Ovary (tissue), 9 donors: ENCODE data around the gene LYRM4. TPM values are rescaled to one million over a fixed set of nuclear protein-coding genes. Genes with fewer than 3 reads are reported as not detected.

ENCODE experiments used
- DNase-seq, 5 donors: peaks; one replicate each; pipeline ENCODE4 v3.0.0-alpha.2; 2019 to 2020
- H3K27ac ChIP-seq, 2 donors: fragments of 200-600 bp; one replicate each; pipeline versions ENCODE4 v1.5.1 to v1.8.0; 2019 to 2022
- H3K27me3 ChIP-seq: fragments of 200-600 bp; one replicate; pipeline ENCODE4 v1.8.0; 2022
- H3K36me3 ChIP-seq: fragments of 200-600 bp; sonication (generic); one replicate; pipeline ENCODE4 v1.5.1; 2019
- H3K4me1 ChIP-seq: one replicate; pipeline ENCODE4 v1.8.1; 2013; ENCODE audit warnings: mild to moderate bottlenecking, moderate library complexity; ENCODE audit not compliant: insufficient read depth
- H3K4me3 ChIP-seq: fragments of 200-600 bp; sonication (generic); one replicate; pipeline ENCODE4 v1.5.1; 2017
- H3K9me3 ChIP-seq, 2 donors: fragments of 200-600 bp in 1 of 2; sonication (generic) in 1 of 2; one replicate each; pipeline versions ENCODE4 v1.5.1 to v1.8.1; 2013 to 2019; ENCODE audit warnings: mild to moderate bottlenecking in 1 of 2, moderate library complexity in 1 of 2
- CTCF ChIP-seq, 3 donors: fragments of 450-650 bp in 2 of 3; fragments of 200-600 bp in 1 of 3; IDR thresholded peaks; one replicate each; pipeline versions ENCODE4 v1.5.1 to v1.8.0; 2016 to 2022; ENCODE audit warnings: antibody characterized with exemption in 3 of 3, mild to moderate bottlenecking in 1 of 3
- EP300 ChIP-seq: sonication (generic); formaldehyde crosslinking; IDR thresholded peaks from one replicate; pipeline ENCODE4 v1.6.1; 2017; ENCODE audit warnings: antibody characterized with exemption
- POLR2A ChIP-seq: fragments of 450-650 bp; IDR thresholded peaks from one replicate; pipeline ENCODE4 v1.6.1; 2017; ENCODE audit warnings: antibody characterized with exemption, mild to moderate bottlenecking, moderate library complexity
- WGBS, 3 donors: extraction: QIAGEN DNeasy Blood & Tissue Kit in 1 of 3; methylation state at CpG; one replicate each; pipeline versions ENCODE4 v1.1.5 to v1.1.7; 2013 to 2017; 5-methylcytosine and 5-hydroxymethylcytosine counted together
- intact Hi-C, 4 donors: fragments of 100-400 bp; cut with DNase I; formaldehyde crosslinking; loops; one replicate each; pipeline versions ENCODE4 v1.11.0 to v1.15.1; 2022 to 2023
- polyA plus RNA-seq, 2 donors: library from polyadenylated mRNA; stranded (reverse); fragments of 200-250 nt in 1 of 2; fragments of 350-450 nt in 1 of 2; fragmentation: Illumina TruSeq in 1 of 2; extraction: RNeasy Lipid Tissue Mini Kit (QIAGEN cat#74804) in 1 of 2; gene quantifications; one replicate each; pipeline ENCODE4 v1.2.3, GENCODE V29; 2013 to 2014
- total RNA-seq, 7 donors: library from RNA; depleted of rRNA in 2 of 7; stranded (reverse); fragments of >200 nt in 2 of 7; fragmentation: NEBNext Ultra II Directional in 3 of 7; extraction: Animal tissue kit (Norgen Biotek cat#: 25700) in 3 of 7; gene quantifications; one replicate each; pipeline versions ENCODE4 v1.1.0 to v1.2.4, GENCODE V29; 2016 to 2023
- donor health status: DM: no; HTN: no; CAD: no; lungs with moderate emphysema.
- donor health status: DM: no; HTN: no; CAD: no.
- donor health status: Bipolar disorder and iron deficiency.
- donor health status: DM: yes; HTN: yes; CAD: no.
- donor health status: DM: no; HTN: no; CAD: no.
- donor health status: DM: yes; HTN: yes; CAD: no.

Gene LYRM4
- total and polyA plus RNA-seq, 9 donors = 28.0 to 38.2 (median 33.6) TPM

GRCh38 chr6:5279891-5280338, 19.2 kb upstream of the LYRM4 start:
- DNase-seq = no peak
- Histone ChIP-seq H3K27me3 (no peaks in the 10 kb centered on the region), H3K4me1 (no peaks in the 10 kb centered on the region), H3K36me3 (no peaks in the 10 kb centered on the region), H3K27ac (no peak overlapping the region), H3K4me3 (no peak overlapping the region), H3K9me3 (no peaks in the 10 kb centered on the region)
- TF ChIP-seq CTCF (IDR thresholded peaks at IDR 0.05) = no peak
- no peak for TF ChIP-seq EP300
- TF ChIP-seq POLR2A = no peak
- 98 to 100% (median 100%) methylated on average over 2 of the region's 2 CpGs for WGBS, 3 donors
- intact Hi-C loops = no loop called here

- Histone ChIP-seq H3K4me1 (no peaks in the 10 kb centered on the region), H3K4me3 (no peak overlapping the region), H3K27me3 (no peaks in the 10 kb centered on the region), H3K9me3 (no peaks in the 10 kb centered on the region), H3K27ac (no peak overlapping the region), H3K36me3 (no peaks in the 10 kb centered on the region)
- intact Hi-C loops = no loop called here
- TF ChIP-seq CTCF (IDR thresholded peaks at IDR 0.05) = no peak
- no peak for TF ChIP-seq POLR2A
- TF ChIP-seq EP300 = no peak
- WGBS, 3 donors = 86 to 95% (median 94%) methylated on average over 3 of the region's 3 CpGs
- no peak for DNase-seq
These were observed 17.9 kb upstream of the LYRM4 start for GRCh38 chr6:5278565-5279120.

- H3K27ac ChIP-seq = no peak overlapping the region
- intact Hi-C loops = no loop called here
- 87 to 91% (median 88%) methylated on average over 5 of the region's 5 CpGs for WGBS, 3 donors
- H3K36me3 ChIP-seq = no peaks in the 10 kb centered on the region
- no peaks in the 10 kb centered on the region for H3K27me3 ChIP-seq
- no peaks in the 10 kb centered on the region for H3K9me3 ChIP-seq
- no peak for TF ChIP-seq EP300
- no peak for TF ChIP-seq POLR2A
- TF ChIP-seq CTCF (IDR thresholded peaks at IDR 0.05) = no peak
- H3K4me3 ChIP-seq = no peak overlapping the region
- DNase-seq = no peak
- H3K4me1 ChIP-seq = no peaks in the 10 kb centered on the region
These were observed 17.3 kb upstream of the LYRM4 start for GRCh38 chr6:5278047-5278446.

GRCh38 chr6:5277589-5277988, 16.8 kb upstream of the LYRM4 start:
- Histone ChIP-seq H3K4me3 (no peak overlapping the region), H3K9me3 (no peaks in the 10 kb centered on the region), H3K4me1 (no peaks in the 10 kb centered on the region), H3K27ac (no peak overlapping the region), H3K27me3 (no peaks in the 10 kb centered on the region), H3K36me3 (no peaks in the 10 kb centered on the region)
- no peak for DNase-seq
- 87 to 95% (median 90%) methylated on average over 3 of the region's 3 CpGs for WGBS, 3 donors
- no peak for TF ChIP-seq CTCF (IDR thresholded peaks at IDR 0.05)
- no peak for TF ChIP-seq POLR2A
- TF ChIP-seq EP300 = no peak
- intact Hi-C loops = no loop called here
